ENCODE data around the gene CLEC2L. TPM values are rescaled to one million over a fixed set of nuclear protein-coding genes. Genes with fewer than 3 reads are reported as not detected.
"Not testable (repeated sequence)": the region's sequence is repeated elsewhere in the genome, so short reads cannot be mapped to it uniquely, and the experiment has no call there.

The CLEC2L gene
- total RNA-seq, 1 experiment from 2014 or later, result not detected

DNA sequence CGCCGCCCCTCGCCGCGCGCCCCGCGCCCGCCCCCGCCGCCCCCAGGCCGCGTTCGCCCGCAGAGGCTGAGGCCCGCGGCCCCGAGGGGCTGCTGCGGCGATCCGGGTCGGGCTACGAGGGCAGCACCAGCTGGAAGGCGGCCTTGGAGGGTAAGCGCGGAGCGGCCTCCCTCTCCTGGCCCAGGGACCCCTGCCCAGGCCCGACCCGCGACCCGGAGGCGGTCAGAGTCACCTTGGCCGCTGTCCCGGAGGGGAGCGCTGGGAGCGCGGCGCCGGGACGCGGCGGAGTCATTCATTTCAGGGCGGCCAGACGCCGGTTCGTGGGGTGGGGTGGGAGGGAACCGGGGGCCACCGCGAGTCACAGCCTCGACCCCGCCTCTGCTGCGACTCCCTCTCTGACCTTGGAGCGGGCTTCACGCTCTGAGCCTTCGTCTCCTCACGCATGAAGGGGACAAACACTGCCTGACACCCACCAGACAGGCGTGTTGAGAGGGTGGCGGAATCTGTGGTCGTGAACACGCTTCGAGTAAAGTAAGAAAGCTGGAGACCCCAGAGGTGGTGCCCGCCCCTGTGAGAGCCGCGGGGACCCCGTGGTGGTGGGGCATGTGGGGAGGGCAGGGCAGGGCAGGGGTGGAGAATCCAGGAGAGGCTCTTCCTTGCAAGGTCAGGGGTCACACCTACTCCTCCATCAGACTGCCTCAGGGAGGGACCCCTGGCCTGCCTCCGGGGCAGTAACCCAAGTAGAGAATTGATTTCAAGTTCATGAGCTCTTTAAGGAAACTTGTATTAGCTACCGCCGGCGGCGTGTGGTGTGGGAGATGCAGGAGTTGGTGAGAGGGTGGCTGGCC, 707 bp downstream of the CLEC2L start:
- no peak for DNase-seq (ENCODE audit: low read depth)

DNA sequence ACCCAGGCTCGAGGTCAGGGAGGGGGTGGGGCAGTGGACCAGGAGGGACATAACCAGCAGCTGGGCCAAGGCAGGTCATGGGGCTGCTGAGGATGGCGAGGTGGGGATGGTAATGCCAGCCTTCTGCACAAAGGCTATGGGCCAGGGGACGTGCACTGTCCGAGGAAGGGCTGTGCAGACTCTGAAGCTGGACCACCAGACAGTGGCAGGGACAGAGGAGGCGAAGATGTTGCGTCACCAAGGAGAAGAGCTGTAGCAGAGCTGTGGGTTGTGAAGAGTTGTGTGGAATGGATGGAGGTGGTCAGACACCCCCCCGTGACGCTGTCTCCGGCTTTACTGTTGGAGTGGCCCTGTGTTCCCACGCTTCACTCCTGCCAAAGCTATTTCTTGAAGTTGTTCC, 1.8 kb downstream of the CLEC2L start:
- no peak for DNase-seq (ENCODE audit: low read depth)

DNA sequence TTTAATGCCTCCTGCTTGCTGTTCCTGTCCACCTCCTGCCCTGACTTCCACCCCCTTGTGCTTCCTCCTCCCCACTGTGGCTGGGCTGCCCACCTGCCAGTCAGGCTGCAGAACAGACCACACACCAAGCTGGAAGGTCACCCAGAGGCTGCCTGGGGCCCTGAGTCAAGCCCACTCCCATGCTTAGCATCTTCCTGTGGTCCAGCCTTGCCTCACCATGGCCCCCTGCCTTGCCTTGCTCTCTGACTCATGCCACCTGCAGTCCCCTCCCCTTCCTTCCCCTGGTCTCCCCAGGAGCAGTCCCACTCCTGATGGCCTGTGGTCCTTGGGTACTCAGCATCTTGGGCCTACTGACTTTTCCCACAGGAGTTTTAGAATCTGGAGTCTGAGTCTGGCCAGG, 2.3 kb downstream of the CLEC2L start:
- DNase-seq (ENCODE audit: low read depth), result no peak

DNA sequence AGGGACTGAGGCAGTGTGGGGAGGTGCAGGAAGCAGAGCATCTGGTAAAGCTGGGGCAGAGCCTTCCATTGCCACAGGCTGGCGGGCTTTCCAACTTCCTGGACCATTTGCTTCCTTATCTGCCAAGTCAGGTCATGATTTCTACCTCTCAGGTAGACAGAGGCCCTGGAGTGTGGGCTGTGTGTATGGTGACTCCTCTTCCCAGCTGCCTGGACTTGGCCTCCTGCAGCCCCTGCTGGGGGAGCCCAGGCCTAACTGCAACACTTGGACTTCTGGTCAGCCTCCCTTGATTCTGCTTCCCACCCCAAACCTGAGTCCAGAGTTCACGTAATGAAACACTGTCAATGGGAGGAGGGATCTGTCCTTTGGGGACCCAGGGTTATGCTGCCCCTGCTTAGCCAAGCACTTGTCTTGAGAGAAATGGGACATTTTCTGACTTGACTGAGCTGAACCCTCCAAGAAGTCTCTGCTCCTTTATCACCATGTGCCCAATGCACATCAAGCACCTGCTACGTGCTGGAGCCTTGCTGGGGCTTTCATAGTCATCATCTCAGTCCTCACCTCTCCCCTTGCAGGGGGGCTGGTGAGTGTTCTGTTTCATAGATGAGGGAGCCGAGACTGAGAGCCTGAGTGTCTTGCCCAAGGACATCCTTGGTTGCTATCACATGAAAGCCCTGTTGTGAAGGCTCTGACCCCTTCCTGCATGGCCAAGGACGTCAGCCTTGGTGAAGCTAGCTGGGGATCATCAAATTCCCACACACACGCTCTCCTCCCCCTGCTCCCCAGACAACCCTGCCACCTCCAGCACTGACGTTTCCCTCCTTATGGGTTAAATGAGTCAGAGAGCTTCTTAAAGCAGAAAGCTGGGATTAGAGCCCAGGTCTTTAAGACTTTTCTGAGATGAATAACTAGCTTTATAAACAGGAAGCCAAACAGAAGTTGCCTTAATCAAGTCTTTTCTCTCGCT, 3.4 kb downstream of the CLEC2L start:
- DNase-seq (ENCODE audit: low read depth), result peak; percentile 38

DNA sequence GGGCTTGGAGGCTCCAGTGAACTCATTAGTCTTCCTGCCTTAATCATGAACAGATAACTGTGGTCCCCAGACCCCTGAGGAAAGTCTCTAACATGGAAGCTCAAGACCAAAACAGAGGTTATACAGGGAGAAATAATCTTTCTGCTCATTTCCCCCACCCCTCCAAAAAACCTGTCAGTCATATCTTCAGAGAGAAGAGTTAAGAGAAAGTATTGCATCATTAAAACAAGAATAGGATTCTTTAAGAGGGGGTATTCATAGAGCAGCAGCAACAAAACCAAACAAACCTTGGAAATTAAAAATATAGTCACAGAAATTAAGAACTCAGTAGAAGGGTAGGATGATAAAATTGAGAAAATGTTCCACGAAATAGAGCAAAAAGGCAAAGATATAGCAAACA, 7.6 kb downstream of the CLEC2L start:
- no peak for DNase-seq (ENCODE audit: low read depth)

DNA sequence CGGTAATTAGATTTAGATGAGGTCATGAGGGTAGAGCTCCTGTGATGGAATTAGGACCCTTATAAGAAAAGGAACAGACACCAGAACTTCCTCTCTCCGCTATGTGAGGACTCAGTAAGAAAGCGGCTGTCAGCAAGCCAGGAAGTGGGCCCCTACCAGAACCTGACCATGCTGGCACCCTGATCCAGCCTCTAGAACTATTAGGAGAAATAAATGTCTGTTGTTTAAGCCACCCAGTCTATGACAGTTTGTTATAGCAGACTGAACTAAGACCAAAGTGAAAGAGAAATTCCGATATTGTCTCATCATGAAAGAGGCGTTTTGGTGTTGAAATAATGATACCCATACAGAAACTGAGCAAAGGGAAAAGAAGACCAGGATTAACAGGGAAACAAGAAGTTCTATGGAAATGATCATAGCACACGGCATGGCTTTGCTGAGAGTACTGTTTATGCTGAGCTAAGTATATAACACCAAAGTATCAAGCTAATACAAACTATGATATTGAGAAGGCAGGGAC, 9.2 kb downstream of the CLEC2L start:
- DNase-seq (ENCODE audit: low read depth), result no peak

DNA sequence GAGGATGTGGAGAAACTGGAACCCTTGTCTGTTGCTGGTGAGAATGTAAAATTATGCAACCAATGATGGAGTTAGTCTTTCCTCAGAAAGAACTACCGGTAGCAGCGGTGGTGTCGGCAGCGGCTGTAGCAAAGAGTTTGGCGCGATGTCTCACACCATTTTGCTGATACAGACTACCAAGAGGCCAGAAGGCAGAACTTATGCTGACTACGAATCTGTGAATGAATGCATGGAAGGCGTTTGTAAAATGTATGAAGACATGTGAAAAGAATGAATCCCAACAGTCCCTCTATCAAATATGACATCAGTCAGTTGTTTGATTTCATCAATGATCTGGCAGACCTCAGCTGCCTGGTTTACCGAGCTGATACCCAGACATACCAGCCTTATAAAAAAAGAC, 10.6 kb downstream of the CLEC2L start:
- no peak for DNase-seq (ENCODE audit: low read depth)

DNA sequence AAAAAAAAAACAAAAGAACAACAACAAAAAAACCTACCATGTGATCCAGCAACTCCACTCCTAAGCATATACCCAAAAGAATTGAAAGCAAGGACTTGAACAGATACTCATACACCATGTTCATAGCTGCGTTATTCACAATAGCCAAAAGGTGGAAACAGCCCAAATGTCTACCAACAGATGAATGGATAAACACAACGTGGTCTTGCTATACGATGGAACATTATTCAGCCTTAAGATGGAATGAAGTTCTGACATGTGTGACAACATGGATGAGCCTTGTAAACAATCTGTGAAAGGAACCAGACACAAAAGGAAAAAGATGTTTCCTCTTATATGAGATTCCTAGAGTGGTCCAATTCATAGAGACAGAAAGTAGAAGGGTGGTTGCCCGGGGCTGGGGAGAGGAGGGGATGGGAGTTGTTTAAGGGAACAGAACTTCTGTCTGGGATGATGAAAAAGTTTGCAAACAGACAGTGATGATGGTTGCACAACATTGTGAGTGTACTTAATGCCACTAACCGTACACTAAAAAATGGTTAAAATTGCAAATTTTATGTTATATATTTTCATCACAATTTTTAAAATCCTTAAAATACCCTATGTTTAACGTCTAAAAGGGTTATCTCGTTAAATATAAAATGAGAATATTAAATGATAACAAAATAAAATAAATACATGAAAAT, 11.6 kb downstream of the CLEC2L start:
- DNase-seq (ENCODE audit: low read depth), result no peak

DNA sequence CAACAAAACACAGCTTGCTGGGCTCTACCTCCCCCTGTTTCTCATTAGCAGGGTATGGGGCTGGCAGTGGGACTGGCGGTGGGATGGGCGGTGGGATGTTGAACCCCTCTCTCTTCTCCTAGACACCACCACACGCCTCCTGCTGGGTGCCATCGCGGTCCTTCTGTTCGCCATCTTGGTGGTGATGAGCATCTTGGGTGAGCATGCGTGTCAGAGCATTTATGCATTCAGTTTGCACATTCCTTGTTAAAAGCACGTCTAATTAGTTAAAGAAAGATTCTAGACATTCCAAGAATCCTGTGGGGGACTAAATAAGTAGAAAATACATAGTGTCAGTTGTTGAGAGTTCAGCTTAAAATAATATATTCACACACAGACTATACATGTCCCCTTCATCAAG, 12.7 kb downstream of the CLEC2L start:
- no peak for DNase-seq (ENCODE audit: low read depth)

DNA sequence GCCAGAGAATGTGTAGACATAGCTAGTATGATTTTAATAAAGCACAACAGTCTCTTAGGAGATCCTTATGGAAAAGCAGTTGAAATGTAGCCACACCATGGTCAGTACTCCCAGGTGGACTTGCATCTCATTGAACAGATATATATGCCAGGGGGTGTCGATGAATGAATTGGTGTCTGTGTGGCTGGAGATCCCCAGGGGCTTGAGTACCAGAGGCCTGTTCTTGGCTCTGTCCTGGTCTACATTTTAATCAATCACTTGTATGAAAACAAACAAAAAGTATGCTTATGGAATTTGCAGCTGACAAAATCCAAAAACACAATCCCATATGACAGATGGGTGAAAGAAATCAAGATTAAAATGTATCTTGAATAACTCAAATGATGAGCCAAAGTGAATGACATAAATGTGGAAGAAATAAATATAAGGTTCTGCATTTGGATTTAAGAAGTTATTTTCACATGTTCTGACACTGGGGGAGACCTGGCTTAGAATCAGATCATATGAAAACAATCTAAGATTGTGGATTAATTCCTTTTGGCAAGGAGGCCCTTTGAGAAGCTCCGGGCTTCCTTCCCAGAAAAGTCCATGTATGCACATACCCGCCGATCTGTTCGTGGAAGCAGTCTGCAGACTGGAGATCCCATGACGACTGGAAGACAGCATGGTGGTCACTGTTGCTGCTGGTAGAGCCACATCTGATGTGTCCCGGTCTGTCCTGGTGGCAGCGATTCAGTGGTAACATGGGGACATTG, 15.6 kb downstream of the CLEC2L start:
- no peak for DNase-seq (ENCODE audit: low read depth)

DNA sequence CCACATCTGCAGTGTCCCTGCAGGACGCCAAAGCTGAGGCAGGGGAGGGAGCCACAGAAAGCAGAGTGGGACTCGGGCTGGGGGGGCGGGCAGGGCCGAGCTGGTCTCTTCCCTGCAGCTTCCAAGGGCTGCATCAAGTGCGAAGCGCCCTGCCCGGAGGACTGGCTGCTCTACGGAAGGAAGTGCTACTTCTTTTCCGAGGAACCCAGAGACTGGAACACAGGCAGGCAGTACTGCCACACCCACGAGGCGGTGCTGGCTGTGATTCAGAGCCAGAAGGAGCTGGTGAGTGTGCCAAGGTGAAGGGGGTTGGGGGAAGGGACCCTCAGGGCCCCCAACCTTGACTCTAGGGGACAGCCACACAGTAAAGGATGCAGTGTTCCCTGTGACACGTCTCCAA, 16.7 kb downstream of the CLEC2L start:
- DNase-seq (ENCODE audit: low read depth), result no peak

DNA sequence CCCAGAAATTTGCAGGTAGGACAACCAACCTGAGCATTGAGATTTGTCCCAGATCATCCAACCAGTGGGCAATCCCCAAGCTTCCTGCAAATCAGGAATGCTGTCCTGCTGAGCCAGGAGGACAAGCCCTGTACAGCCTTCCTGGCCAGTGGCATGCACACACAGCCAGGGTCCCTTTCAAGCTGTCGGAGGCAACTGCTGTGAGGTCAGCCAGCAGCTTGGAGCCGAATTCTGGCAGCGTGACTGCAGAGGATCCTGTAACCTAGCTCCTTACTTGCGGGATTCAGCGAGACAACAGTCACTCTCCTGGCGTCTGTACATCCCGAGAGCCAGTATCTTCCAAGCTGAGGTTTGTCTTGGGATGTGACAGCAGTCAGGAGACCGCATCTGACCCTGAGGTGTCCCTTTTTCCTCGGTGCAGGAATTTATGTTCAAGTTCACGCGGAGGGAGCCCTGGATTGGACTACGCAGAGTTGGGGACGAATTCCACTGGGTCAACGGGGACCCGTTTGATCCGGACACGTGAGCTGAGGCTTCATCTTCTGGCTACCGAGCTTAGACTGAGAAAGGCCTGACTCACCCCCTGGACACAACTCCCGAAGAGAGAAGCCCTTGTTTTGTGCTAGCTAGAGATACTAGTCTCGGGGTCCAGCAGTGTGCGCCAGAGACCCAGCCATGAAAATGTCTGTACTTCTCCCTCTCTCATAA, 18.3 kb downstream of the CLEC2L start:
- DNase-seq (ENCODE audit: low read depth), result no peak

DNA sequence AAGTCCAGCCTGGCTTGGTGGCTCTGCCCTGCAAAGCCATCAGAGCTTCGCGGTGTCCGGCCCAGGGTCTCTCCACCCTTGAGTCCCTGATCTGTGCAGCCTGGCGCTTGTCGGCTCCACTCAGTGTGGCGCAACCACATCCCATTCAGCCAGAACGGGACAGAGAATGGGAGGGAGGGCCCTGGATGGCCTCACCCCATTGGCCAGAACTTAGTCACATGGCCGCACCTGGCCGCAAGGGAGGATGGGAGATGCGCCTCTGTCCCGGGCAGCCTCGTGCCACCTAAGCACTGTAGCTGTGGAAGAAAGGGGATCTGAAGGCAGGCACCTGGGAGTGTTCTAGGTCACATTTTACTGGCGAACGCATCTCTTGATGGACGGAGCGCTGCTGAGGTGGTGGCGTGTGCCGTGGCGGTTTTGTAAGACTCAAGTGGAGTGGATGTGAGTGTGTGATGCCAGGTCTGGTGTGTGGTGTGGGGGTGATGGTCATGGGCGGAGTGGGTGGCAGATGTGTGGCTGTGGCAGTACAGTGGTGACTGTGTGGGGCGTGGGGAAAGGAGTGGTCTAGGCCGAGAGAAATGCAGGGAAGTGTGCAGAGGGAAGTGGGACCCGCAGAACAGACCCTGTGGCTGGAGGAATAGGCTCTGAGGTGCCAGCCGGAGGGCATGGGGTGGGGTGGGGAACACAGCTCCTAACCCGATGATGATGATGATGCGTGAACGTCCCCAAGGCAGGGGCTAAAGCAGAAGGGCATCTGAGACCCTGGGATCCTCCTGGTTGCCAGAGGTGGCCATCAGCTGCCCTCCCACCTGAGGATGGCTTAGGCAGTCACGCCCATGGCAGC, 19.0 kb downstream of the CLEC2L start:
- no peak for DNase-seq (ENCODE audit: low read depth)

DNA sequence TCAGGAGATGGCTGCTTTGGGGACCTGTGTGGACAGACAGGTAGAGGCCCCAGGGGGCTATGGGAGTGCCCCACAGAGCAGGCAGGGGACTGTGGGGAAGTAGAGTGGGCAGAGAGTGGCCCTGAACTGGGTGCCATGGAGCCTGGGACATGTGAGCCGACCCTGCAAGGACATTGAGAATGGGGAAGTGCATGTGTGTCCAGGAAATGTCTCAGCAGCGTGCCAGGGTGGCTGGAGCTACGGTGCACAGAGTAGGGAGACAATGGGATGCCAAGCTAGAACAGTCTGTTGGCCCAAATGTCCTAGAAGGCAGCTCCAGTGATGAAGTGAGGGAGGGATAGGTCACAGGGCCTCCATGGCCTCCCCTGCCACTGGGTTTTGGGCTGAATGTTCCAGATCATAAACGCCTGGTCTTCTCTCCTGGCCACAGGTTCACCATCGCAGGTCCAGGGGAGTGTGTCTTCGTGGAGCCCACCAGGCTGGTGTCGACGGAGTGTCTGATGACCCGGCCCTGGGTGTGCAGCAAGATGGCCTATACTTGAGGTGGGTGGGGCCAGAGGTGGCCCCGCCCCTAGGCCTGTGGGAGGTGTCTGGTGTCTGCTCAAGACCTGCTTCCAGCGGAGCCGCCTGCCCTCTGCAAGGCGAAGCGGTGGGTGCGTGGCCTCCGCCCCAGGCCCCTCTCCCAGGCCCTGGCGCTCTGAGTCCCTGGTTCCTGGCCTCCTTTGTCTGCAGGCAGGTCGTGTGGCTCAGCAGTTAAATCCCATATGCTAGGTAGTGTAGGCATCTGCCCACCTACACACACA, 20.5 kb downstream of the CLEC2L start:
- no peak for DNase-seq (ENCODE audit: low read depth)

DNA sequence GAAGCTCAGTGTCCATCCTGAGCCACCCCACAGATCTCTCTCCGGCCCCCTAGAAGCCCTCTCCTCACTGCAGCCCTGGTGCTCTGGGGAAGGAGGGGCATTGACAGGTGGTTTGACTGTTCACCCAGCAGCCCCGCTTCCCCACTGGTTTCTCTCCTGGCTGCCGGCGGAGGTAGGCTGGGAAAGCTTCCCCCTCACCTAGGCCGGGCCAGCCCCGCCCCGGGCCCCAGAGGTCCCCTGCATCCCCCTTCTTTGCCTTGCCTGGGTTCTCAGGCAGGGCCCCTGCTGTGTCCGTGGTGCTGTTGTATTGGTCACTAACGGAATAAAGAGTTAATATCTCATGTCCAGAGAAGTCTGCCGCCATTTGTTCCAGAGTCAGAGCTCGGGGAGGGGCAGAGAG, 21.2 kb downstream of the CLEC2L start:
- no peak for DNase-seq (ENCODE audit: low read depth)

DNA sequence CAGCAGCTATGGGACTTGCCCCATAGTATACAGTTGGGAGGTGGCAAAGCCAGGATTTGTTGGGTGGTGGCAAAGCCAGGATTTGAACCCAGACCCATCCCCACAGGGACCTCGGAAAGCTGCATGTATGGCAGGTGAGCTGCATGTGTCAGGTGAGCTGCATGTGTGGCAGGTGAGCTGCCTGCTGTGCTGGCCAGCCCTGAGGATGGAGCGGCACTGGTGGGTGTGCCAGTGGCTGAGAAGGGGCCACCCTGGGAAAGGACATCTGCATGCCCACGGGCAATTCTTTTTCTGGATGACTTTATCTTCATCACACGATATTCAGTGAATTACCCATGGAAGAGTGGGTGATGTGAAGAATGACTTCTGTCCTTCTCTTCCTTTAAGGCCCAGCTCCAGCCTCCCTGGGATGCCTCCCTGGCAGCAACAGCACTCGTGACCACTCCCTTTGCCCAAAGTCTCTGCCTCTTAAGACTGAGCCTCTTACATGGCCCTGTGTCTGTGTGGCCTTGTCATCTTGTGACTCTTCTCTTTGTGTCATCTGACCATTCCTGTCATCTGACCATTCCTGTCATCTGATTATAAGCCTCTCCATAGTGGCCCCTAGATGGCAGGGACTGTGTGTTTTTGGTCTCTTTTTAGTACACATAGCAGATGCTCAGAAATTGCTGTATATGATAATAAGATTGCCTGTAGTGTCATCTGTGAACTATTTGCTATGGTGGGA, 25.0 kb downstream of the CLEC2L start:
- no peak for DNase-seq (ENCODE audit: low read depth)

DNA sequence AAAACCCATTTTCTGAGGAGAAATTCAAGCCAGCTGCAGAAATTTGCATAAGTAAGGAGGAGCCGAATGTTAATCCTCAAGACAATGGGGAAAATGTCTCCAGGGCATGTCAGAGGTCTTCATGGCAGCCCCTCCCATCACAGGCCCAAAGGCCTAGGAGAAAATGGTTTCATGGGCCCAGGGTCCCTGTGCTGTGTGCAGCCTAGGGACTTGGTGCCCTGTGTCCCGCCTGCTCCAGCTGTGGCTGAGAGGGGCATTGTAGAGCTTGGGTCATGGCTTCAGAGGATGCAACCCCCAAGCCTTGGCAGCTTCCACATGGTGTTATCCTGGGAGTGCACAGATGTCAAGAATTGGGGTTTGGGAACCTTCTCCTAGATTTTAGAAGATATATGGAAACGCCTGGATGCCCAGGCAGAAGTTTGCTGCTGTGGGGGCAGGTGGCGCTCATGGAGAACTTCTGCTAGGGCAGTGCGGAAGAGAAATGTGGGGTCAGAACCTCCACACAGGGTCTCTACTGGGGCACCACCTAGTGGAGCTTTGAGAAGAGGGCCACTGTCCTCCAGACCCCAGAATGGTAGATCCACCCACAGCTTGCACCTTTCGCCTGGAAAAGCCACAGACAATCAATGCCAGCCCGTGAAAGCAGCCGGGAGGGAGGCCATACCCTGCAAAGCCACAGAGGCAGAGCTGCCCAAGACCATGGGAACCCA, 30.7 kb downstream of the CLEC2L start:
- DNase-seq (ENCODE audit: low read depth), result not testable (repeated sequence)

All from RPMI7951 (cell line).